ENCODE results near the gene TARBP2. TPM values are rescaled to one million over a fixed set of nuclear protein-coding genes. Genes with fewer than 3 reads are reported as not detected.

Gene TARBP2
- polyA plus RNA-seq, 1 experiment: 44.9 TPM

GRCh38 chr12:53513712-53514410 is 12.8 kb downstream of the TARBP2 start:
- POLR2A ChIA-PET: no interaction called here
- CTCF ChIA-PET: no interaction called here
- no peak for DNase-seq (ENCODE audit: low read depth)
- Histone ChIP-seq H3K27me3 (ENCODE audit: control insufficient read depth, insufficient read depth, low read length) (no peaks in the 10 kb centered on the region), H3K36me3 (ENCODE audit: control insufficient read depth, insufficient read depth, low read length) (peaks cover 21% of the 10 kb centered on the region), H3K4me3 (ENCODE audit: low read depth, low read length) (no peak overlapping the region)
- no peak for TF ChIP-seq CTCF (IDR thresholded peaks at IDR 0.05; ENCODE audit: insufficient read depth, low read depth, low read length)

DNA sequence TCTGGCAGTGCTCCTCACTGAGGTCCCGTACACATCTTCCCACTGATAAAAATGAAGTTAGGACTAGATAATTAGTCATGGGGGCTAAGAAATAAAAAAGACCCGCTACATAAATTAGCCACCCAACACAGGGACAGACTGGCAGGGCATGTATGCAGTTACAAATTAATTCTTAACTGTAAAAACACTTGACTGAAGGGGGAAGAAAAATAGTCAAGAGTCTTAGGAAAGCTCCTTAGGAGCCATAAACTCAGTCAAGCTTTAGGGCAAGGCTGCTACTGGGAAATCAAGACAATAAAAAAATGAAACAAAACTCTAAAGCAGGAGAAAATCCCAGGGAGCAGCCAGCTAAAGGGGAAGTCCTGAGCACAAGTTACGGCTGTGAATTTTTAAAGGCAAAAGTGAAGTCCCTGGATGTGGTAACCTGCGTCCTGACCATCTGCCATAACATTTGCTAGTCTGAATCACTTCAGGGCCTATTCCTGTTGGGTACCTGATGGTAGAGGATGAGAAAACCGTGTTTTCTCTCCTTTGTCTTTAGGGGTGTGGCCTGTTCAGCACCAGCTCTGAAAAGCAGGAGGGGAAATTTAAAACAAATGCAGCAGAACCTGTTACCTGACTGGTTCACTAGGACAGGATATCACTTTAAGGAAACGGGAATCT is 13.7 kb downstream of the TARBP2 start:
- DNase-seq (ENCODE audit: low read depth): no peak
- no peak overlapping the region for H3K4me3 ChIP-seq (ENCODE audit: low read depth, low read length)
- ChIA-PET CTCF (interaction anchor here (1.6 kb wide), 1 partner anchor 38 kb away, joined by 5 read pairs; no protein-coding TSS in a partner anchor), POLR2A (no interaction called here)
- no peaks in the 10 kb centered on the region for H3K27me3 ChIP-seq (ENCODE audit: control insufficient read depth, insufficient read depth, low read length)
- TF ChIP-seq CTCF (IDR thresholded peaks at IDR 0.05; ENCODE audit: insufficient read depth, low read depth, low read length): no peak
- peaks cover 21% of the 10 kb centered on the region for H3K36me3 ChIP-seq (ENCODE audit: control insufficient read depth, insufficient read depth, low read length)

DNA sequence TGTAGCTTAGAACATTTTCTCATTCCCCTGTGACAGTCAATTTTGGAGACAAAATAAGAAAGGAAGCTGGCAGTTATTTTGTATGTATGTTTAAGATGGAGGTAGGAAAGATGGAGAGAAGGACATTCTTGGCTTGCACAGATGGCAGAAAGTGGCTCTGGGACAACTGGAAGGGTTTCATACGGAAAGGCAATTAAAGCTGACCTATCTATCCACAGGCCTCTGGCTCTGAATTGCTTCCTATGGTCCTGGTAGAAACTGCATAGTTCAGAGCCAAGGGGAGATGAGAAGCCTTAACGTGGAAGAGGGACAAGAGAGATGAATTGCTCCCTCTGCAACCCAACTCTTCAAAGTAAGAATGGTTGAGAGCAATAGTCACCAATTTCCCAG is 14.2 kb downstream of the TARBP2 start:
- Histone ChIP-seq H3K36me3 (ENCODE audit: control insufficient read depth, insufficient read depth, low read length) (peaks cover 20% of the 10 kb centered on the region), H3K4me3 (ENCODE audit: low read depth, low read length) (no peak overlapping the region), H3K27me3 (ENCODE audit: control insufficient read depth, insufficient read depth, low read length) (no peaks in the 10 kb centered on the region)
- ChIA-PET POLR2A (no interaction called here), CTCF (interaction anchor here (1.6 to 3.4 kb wide), 2 partner anchors 7 to 39 kb away, joined by 5 to 11 read pairs; partner anchors contain the start of gene NPFF)
- no peak for DNase-seq (ENCODE audit: low read depth)
- no peak for TF ChIP-seq CTCF (IDR thresholded peaks at IDR 0.05; ENCODE audit: insufficient read depth, low read depth, low read length)

GRCh38 chr12:53516758-53517455 is 15.8 kb downstream of the TARBP2 start:
- Histone ChIP-seq H3K4me3 (ENCODE audit: low read depth, low read length) (no peak overlapping the region), H3K36me3 (ENCODE audit: control insufficient read depth, insufficient read depth, low read length) (peaks cover 20% of the 10 kb centered on the region), H3K27me3 (ENCODE audit: control insufficient read depth, insufficient read depth, low read length) (no peaks in the 10 kb centered on the region)
- no peak for DNase-seq (ENCODE audit: low read depth)
- POLR2A ChIA-PET: no interaction called here
- CTCF ChIA-PET: interaction anchor here (0.9 to 3.4 kb wide), 3 partner anchors 9 to 159 kb away, joined by 3 to 11 read pairs (median 3); partner anchors contain the start of genes ATP5MC2, NPFF and TARBP2
- no peak for TF ChIP-seq CTCF (IDR thresholded peaks at IDR 0.05; ENCODE audit: insufficient read depth, low read depth, low read length)

DNA sequence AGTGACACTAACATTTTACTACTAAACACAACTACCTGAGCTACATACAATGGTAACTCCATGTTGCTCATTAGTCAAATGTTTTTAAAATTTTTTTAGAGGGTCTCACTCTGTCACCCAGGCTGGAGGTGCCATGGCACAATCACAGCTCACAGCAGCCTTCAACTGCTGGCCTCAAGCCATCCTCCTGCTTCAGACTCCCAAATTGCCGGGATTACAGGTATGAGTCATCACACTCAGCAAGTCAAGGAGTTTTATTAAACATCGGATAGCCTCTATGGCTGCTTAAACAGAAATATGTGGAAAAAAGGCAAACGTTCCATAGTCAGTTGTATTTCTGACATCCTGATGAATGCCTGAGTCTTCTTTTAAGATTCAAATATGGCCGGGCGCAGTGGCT is 17.3 kb downstream of the TARBP2 start:
- ChIA-PET CTCF (interaction anchor here (1.1 to 3.4 kb wide), 3 partner anchors 10 to 194 kb away, joined by 4 to 11 read pairs (median 4); partner anchors contain the start of gene NPFF), POLR2A (interaction anchor here (0.6 kb wide), 1 partner anchor 162 kb away, joined by 4 read pairs; no protein-coding TSS in a partner anchor)
- peaks cover 20% of the 10 kb centered on the region for H3K36me3 ChIP-seq (ENCODE audit: control insufficient read depth, insufficient read depth, low read length)
- TF ChIP-seq CTCF (IDR thresholded peaks at IDR 0.05; ENCODE audit: insufficient read depth, low read depth, low read length): no peak
- DNase-seq (ENCODE audit: low read depth): no peak
- H3K4me3 ChIP-seq (ENCODE audit: low read depth, low read length): no peak overlapping the region
- no peaks in the 10 kb centered on the region for H3K27me3 ChIP-seq (ENCODE audit: control insufficient read depth, insufficient read depth, low read length)
